DMS114 treated with DMSO at 0.1 percent for 48 hours (cell line): Measurements from ENCODE around the gene ANKRD13D.

ENCODE experiments used
- DNase-seq: peaks from one replicate; lab custom pipeline; 2025; ENCODE audit not compliant: unreplicated experiment; lab: John Stamatoyannopoulos, UW

ANKRD13D gene

DNA sequence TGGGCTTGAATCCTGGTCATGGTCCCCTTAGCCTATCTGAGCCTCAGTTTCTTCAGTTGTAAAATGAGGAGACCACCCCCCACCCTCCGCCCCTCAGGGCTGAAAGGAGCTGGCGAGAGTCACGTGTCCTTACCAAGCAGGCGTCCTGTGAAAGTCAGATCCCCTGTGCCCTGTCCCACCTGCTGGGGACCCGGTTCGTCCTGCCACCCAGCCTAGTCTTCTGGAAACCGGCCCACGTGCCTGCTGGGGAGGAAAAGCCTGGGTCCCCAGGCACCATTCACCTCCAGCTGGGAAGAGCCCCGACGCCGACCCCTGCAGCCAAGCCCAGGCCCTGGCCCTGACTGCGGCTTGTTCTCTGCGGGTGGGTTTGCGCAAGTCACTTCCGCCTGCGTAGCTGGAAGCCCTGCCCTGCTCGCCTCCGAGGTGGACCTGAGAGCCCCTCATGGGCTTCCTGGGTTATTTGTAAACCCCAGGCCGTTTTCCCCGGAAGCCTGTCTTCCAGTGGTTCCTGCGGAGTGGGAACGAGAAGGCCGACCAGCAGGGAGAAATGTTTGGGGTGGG is 13.5 kb downstream of the ANKRD13D start:
- no peak for DNase-seq

- DNase-seq: no peak
Observed at GRCh38 chr11:67303132-67303834, 14.2 kb downstream of the ANKRD13D start, which contains the start of gene SSH3. Gene SSH3 (plus strand): TSS chr11:67303530. CDS start chr11:67303626, 96 bp downstream.

DNA sequence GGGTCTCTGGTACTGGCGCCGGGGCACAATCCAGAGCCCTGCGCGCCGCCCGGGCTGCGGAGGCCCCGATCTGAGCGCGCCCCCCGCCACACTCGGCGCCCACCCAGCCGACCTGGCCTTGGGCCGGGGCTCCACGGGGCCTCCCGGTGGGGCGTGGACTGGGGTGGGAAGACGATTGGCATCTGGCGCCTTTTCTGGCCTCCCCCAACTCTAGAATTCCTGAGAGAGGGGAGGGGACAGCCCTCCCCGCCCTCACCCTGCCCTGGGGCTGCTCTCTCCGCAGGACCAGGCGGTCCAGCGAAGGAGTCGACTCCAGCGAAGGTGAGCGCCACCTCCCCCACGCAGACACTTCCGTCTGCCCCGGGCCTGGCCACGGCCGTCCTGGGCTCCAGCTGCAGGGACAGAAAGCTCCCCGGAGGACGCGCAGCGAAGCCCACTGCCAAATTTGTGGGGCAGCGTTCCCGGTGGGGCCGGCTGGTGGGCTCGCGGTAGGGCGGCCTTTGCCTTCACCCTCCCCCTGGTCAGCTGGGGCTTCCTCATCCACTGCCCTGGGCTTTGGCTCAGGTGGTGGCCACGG is 14.8 kb downstream of the ANKRD13D start:
- no peak for DNase-seq

DNA sequence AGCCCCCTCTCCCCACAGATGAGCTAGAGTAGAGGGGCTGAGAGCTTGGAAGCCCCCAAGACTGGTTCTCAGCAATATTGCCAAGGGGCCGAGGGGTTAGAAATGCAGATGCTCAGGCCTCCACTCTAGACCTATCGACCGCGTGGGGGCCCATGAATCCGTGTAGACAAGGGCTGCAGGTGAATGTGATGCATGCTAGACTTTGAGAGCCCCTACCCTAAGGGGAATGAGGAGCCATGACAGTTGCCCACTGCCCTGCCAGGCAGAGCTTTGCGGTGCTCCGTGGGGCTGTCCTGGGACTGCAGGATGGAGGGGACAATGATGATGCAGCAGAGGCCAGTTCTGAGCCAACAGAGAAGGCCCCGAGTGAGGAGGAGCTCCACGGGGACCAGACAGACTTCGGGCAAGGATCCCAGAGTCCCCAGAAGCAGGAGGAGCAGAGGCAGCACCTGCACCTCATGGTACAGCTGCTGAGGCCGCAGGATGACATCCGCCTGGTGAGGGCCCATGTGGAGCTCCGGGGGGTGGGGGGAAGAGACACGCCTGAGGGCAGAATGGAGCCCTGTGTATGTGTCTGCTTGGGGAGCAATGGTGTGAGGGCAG is 15.5 kb downstream of the ANKRD13D start:
- DNase-seq: no peak

DNA sequence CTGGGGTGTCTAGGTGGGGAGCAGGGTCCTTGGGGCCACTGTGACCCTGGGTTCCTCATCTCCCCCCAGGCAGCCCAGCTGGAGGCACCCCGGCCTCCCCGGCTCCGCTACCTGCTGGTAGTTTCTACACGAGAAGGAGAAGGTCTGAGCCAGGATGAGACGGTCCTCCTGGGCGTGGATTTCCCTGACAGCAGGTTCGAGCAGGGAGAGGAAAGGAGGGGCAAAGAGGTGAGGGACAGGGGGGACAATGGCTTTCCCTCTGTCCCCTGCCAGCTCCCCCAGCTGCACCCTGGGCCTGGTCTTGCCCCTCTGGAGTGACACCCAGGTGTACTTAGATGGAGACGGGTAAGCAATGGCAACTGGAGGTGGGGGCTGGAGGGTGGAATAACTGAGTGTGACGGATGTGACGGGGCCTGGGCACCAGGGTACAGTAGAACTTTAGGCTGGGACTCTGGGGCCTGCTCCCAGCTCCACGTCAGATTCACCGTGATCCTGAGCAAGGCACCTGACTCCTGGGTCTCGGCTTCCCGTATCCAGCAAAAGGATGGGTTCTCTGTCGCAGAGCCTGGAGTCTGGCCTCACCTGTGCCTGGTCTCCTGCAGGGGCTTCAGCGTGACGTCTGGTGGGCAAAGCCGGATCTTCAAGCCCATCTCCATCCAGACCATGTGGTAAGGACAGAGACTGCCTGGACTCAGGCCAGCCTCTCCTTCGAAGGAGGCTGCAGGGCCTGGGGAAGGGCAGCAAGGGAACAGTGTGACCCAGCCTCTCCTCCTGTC is 17.9 kb downstream of the ANKRD13D start:
- DNase-seq: no peak

- DNase-seq: no peak
Observed at GRCh38 chr11:67307545-67308001, 18.5 kb downstream of the ANKRD13D start.

DNA sequence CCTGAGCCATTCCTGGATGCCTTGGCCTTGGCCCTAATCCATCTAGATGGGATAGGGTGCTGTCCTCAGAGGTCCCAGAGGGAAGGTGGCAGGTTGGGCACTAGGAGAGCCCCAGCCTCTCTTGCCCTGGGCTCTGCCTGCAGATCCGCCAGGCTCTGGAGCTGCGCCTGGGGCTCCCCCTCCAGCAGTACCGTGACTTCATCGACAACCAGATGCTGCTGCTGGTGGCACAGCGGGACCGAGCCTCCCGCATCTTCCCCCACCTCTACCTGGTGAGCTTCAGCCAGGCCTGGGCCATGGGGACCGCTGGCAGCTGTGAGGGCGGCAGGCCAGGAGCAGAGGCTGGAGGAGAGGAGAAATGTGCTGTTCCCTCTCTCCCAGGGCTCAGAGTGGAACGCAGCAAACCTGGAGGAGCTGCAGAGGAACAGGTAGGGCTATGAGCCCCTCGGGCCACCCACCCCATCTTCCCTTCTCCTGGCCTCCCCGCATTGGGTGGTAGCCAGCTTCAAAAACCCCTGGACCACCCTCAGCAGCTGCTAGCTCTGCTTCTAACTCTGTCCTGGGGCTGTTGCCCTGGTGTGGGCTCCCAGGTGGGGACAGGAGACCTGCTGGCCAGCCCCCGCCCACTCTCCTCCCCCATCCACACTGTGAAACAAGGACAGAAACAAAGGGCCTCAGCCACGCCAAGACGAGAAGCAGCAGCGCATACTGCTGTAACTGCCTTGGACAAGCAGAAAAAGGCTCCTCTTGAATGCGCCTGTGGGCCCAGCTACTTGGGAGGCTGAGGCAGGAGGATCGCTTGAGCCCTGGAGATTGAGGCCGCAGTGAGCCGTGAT is 19.1 kb downstream of the ANKRD13D start:
- DNase-seq: no peak

DNA sequence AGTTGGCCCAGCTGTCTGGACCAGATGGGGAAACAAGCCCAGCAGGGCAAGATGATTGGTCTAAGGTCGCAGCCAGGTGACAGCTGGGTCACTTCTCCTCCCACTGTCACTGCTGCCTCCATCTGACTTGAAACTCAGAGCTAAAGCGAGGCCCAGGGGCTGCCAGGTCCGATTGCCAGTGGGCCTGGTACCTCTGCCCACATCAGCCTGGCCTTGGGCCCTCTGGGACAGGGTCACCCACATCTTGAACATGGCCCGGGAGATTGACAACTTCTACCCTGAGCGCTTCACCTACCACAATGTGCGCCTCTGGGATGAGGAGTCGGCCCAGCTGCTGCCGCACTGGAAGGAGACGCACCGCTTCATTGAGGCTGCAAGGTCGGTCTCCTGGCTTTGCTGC is 20.1 kb downstream of the ANKRD13D start:
- no peak for DNase-seq

DNA sequence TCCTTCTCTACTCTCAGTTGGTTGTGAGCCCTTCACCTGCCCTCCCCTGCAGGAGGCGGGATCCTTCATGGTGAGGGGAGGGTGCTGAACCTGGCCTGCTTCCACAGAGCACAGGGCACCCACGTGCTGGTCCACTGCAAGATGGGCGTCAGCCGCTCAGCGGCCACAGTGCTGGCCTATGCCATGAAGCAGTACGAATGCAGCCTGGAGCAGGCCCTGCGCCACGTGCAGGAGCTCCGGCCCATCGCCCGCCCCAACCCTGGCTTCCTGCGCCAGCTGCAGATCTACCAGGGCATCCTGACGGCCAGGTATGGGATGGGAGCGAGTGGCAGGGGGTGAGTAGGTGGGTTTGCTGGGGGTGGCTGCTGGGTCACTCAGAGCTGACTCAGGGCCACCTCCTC is 20.6 kb downstream of the ANKRD13D start:
- no peak for DNase-seq

DNA sequence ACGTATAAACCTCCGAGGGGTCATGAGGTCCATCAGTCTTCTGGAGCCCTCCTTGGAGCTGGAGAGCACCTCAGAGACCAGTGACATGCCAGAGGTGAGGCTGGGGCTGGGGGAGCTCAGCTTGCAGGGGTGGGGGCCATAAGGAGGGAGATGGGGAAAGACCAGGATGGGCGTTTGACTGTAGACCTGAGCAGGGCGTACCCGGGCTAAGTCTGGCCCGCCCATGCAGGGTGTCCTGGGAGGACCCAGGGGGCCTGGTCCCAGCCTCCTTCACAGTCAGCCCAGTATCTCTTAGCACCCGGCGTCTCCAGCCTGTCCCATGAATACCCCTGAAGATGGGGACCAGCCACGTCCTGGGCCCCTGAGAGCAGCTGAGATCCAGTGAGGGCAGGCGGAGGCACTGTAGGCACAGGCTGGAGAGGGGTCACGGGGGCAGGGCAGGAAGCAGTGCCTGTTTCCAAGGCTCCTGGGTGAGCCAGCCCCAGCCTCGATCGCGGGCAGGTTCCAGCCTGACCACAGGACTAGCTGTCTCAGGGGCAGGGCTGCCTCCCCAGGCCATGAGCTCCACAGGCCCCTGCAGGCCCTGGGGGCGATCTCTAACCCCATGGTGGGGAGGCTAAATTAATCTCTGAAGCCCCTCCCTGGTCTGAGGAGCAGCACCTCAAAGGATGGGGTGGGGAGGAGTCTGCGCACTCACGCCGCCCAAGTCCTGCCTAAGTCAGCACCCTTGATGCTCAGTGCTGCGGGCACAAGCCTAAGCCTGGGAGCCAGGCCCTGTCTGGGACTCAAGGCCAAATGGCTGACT is 21.3 kb downstream of the ANKRD13D start:
- no peak for DNase-seq

DNA sequence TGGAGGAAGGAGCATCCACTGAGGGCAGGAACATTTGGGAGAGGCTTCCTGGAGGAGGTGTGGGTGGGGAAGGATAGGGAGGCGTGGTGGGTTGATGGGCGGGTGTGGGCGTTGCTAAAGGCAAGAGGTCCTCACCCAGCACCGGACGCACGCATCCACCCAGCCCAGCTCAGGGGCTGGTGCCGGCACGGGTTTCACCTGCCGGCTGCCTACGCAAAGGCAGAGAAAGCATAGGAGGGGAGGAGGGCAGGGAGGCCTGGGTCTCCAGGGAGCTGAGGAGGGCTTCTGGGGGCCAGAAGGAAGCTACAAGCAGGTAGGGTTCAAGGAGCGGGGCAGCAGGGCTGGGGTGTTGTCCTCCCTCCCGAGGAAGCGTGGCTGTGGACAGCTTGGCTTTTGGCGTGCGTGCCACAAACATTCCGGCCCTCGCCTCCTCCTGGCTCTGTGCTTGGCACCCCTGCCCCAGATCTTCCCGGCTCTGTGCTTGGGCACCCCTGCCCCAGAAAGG is 22.0 kb downstream of the ANKRD13D start:
- no peak for DNase-seq

GRCh38 chr11:67311556-67312082 is 22.5 kb downstream of the ANKRD13D start:
- no peak for DNase-seq

GRCh38 chr11:67312187-67313021 is 23.3 kb downstream of the ANKRD13D start:
- DNase-seq: no peak

- DNase-seq: no peak
Observed at GRCh38 chr11:67313125-67313890, 24.2 kb downstream of the ANKRD13D start.

DNA sequence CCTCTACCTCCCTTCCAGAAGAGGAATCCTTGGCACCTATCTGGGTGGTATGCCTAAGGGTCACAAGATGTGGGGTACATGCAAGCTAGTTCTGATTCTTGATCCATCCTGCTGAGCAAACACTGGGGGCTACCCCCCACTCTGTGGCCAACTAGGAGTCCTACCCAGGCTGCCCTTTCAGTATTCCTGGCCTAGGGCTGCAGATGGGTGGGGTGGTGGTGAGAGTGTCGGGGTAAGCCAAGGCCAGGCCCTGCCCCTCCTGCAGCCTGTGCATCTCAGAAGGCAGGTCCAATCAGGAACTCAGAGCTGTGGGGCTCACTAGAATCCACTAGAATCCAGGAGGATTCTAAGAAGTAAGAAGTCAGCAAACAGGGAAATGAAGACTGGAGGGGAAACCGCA is 25.1 kb downstream of the ANKRD13D start:
- no peak for DNase-seq

DNA sequence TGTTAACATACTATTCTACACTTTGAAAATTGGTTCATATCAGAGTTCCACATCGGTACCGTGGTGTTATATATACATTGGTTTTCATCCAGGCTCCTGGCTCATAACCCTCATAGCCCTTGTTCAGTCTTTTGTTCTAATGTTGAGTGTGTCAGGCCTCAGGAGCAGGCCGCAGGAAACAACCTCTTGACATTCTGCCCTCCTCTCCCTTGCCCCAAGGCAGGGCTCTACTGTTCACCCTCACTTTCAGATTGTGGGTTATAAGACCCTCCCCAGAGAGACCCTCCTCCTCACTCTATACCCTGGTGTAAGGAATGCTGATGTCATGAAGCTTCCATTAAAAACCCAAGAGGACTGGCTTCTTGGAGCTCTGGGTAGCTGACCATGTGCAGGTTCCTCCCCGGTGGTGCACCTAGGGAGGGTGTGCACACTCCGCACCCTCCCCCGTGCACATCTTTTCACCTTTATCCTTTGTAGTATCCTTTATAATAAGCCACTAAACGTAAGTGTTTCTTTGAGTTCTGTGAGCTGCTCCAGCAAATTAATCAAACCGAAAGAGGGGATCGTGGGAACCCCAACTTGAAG is 26.3 kb downstream of the ANKRD13D start:
- no peak for DNase-seq

GRCh38 chr11:67316882-67317204 is 27.7 kb downstream of the ANKRD13D start:
- DNase-seq: no peak
